HL-60/S4 treated with retinoic acid at 250 ng/mL for 4 days and 3 days (cell line): Measurements from ENCODE around the gene RELN.

Experiments
- in situ Hi-C: fragments of 300-500 bp; cut with MboI; formaldehyde crosslinking; loops from 2 replicates; pipeline ENCODE4 v1.7.0; 2022; ENCODE audit warnings: low sequenced_read_pairs

The RELN gene

GRCh38 chr7:103990991-103991390, 1.5 kb upstream of the RELN start:
- in situ Hi-C loops = no loop called here

- in situ Hi-C loops = no loop called here
These were observed 618 bp upstream of the RELN start for GRCh38 chr7:103989785-103990767.

- in situ Hi-C loops = no loop called here
These were observed 824 bp downstream of the RELN start for GRCh38 chr7:103988468-103989199.

GRCh38 chr7:103987451-103987850, 2.0 kb downstream of the RELN start:
- in situ Hi-C loops = no loop called here

- in situ Hi-C loops = no loop called here
These were observed 3.8 kb downstream of the RELN start for GRCh38 chr7:103985565-103986126.

GRCh38 chr7:103984050-103984449, 5.4 kb downstream of the RELN start:
- in situ Hi-C loops = no loop called here

GRCh38 chr7:103983201-103983977, 6.1 kb downstream of the RELN start:
- in situ Hi-C loops = no loop called here

- in situ Hi-C loops = no loop called here
These were observed 8.4 kb downstream of the RELN start for GRCh38 chr7:103981003-103981423.

GRCh38 chr7:103972779-103973434, 16.6 kb downstream of the RELN start:
- in situ Hi-C loops = no loop called here

- in situ Hi-C loops = no loop called here
These were observed 22.1 kb downstream of the RELN start for GRCh38 chr7:103967401-103967800.

GRCh38 chr7:103966593-103967277, 22.7 kb downstream of the RELN start:
- in situ Hi-C loops = no loop called here

GRCh38 chr7:103964269-103964668, 25.2 kb downstream of the RELN start:
- in situ Hi-C loops = no loop called here

- in situ Hi-C loops = no loop called here
These were observed 27.4 kb downstream of the RELN start for GRCh38 chr7:103962070-103962469.

- in situ Hi-C loops = no loop called here
These were observed 31.1 kb downstream of the RELN start for GRCh38 chr7:103958284-103958818.

- in situ Hi-C loops = no loop called here
These were observed 33.5 kb downstream of the RELN start for GRCh38 chr7:103955985-103956384.

- in situ Hi-C loops = no loop called here
These were observed 37.0 kb downstream of the RELN start for GRCh38 chr7:103952408-103952807.

- in situ Hi-C loops = no loop called here
These were observed 38.1 kb downstream of the RELN start for GRCh38 chr7:103951311-103951710.

GRCh38 chr7:103949374-103949773, 40.1 kb downstream of the RELN start:
- in situ Hi-C loops = no loop called here

- in situ Hi-C loops = no loop called here
These were observed 42.3 kb downstream of the RELN start for GRCh38 chr7:103947026-103947655.
